GM18861 (cell line): ENCODE measurements around the gene CYP4A22.
"Not testable (repeated sequence)": the region's sequence is repeated elsewhere in the genome, so short reads cannot be mapped to it uniquely, and the experiment has no call there.

Experiments used
- ATAC-seq: cut with Tn5 transposase; IDR thresholded peaks from one replicate; pipeline ENCODE4 v1.9.1; 2021; ENCODE audit not compliant: unreplicated experiment

Gene CYP4A22

GRCh38 chr1:47137198-47137597, at the start of gene CYP4A22:
TSS of gene CYP4A22 (plus strand) at chr1:47137441. CDS start at chr1:47137486, 45 bp downstream.
- no peak for ATAC-seq

- ATAC-seq, result not testable (repeated sequence)
These were observed 47.9 kb upstream of the CYP4A22 start for GRCh38 chr1:47089356-47089755.

GRCh38 chr1:47091476-47091875, 45.8 kb upstream of the CYP4A22 start:
- not testable (repeated sequence) for ATAC-seq

- no peak for ATAC-seq
These were observed 32.4 kb upstream of the CYP4A22 start for GRCh38 chr1:47104816-47105215.

- no peak for ATAC-seq
These were observed 30.4 kb upstream of the CYP4A22 start for GRCh38 chr1:47106792-47107191.

DNA sequence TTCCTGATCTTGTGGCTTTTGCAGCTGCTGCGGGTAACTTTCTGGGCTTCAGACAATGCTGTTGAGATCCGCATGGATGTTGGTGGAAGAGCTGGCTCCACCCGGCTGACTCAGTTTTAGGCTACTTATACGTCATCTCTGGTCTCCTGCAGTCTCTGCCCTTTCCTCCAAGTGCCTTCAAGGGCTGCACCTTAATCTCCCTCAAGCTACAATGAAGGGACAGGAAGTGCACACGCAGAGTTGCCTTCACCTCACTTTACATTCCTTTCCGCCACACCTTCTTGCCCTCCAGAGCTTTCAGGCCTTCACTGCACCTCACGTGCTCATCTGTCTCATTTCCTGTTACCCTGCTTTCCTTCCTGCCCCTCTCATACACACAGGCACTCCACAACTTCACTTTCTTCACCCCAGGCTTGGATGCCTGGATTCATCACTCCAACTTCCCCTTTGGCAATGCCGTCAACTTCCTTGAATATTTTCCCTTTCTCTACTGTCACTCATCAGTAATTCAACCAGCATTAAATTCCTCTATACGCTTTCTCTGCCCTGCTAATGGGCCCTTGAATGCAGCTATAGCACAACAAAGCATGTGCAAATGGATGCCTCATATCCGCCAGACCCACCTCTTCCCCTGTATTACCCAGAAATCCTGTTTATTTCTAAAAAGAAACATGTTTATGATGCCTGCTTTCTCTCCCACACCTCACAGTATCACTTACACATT, 29.2 kb upstream of the CYP4A22 start:
- not testable (repeated sequence) for ATAC-seq

GRCh38 chr1:47109482-47109881, 27.8 kb upstream of the CYP4A22 start:
- not testable (repeated sequence) for ATAC-seq

- ATAC-seq, result no peak
These were observed 24.1 kb upstream of the CYP4A22 start for GRCh38 chr1:47113178-47113577.

DNA sequence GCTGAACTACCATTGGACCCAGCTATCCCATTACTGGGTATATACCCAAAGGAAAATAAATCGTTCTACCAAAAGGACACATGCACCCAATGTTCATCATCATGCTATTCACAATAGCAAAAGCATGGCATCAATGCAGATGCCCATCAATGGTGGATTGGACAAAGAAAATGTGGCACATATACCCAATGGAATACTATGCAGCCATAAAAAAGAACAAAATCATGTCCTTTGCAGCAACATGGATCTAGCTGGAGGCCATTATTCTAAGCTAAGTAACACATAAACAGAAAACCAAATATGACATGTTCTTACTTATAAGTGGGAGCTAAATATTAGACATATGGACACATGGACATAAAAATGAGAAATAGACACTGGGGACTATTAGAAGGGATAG, 16.2 kb upstream of the CYP4A22 start:
- ATAC-seq, result not testable (repeated sequence)

GRCh38 chr1:47124834-47125233, 12.4 kb upstream of the CYP4A22 start:
- not testable (repeated sequence) for ATAC-seq

DNA sequence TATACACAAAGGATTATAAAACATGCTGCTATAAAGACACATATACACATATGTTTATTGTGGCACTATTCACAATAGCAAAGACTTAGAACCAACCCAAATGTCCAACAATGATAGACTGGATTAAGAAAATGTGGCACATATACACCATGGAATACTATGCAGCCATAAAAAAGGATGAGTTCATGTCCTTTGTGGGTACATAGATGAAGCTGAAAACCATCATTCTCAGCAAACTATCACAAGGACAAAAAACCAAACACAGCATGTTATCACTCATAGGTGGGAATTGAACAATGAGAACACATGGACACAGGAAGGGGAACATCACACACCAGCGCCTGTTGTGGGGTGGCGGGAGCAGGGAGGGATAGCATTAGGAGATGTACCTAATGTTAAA, 10.2 kb upstream of the CYP4A22 start:
- ATAC-seq, result not testable (repeated sequence)

DNA sequence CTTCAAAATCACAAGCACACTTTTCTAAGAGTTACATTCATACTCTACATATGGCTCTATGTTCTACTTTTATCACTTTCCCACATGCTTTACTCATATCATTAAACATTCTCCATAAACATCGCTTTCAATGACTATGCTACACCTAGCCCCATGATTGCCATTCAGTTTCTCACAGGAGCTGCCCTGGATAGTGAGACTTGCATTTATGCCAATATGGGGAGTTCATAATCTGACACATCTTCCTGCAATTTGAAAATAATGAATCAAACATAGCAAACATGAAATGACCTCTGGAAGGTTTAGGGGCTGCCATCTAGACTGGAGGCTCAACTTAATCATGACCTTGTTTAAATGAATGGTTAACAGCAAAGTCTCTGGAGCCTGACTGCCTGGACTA, 9.0 kb upstream of the CYP4A22 start:
- no peak for ATAC-seq

GRCh38 chr1:47128854-47129253, 8.4 kb upstream of the CYP4A22 start:
- ATAC-seq, result not testable (repeated sequence)

DNA sequence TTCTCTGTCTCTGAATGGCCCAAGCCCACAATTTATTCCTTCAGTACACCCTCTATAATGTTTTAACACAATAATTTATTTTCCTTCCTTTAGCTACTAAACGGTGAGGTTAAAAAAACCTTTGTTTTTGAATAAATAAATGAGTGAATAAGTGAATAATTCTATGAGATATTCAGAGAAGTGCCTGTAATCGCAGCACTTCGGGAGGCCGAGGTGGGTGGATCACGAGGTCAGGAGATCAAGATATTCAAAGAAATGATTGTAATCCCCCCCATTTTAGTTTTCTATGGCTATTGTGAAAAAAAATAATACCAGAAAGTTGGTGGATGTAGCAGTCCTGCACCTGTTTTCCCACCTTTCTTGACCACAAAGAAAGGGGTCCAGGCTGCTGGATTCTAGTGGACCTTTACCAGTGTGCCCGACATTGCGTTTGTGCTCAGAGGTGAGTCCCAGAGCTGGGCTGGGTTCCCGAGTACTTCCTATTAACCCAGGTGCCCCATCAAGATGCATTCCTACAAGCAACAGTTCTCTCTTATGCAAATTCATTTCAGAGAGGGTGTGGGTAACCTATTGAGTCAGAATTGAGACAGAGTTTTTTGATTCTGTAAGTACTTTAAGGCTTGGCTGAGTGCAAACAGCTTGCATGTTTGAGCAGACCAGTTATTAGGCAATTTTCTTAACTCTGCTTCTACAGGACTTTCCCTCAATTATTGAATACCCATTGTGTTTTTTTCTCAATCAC, 7.6 kb upstream of the CYP4A22 start:
- not testable (repeated sequence) for ATAC-seq

DNA sequence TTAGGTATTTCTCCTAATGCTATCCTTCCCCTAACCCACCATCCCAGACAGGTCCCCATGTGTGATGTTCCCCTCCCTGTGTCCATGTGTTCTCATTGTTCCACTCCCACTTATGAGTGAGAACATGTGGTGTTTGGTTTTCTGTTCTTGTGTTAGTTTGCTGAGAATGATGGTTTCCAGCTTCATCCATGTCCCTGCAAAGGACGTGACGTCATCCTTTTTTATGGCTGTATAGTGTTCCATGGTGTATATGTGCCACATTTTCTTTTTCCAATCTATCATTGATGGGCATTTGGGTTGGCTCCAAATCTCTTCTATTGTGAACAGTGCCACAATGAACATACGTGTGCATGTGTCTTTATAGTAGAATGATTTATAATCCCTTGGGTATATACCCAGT, 4.6 kb upstream of the CYP4A22 start:
- ATAC-seq, result not testable (repeated sequence)

- ATAC-seq, result no peak
These were observed 829 bp downstream of the CYP4A22 start for GRCh38 chr1:47137925-47138615.

DNA sequence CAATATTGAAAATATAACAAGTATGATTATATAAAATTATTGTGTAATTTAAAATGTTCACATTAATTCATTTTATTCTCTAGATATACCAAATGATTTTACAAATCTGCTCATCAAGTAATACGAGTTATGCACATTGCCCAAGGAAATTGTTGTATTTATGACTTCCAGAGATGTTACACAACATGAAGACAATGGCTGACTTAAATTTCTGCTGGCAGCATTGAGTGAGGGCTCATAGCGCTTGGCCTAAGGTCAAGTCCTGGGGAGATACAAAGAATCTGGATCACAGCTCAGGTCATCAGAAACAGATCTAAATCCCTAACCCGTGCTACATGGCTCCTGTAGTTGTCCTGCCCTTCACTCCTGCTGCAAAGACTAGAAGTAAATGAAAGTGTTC, 3.1 kb downstream of the CYP4A22 start:
- ATAC-seq, result not testable (repeated sequence)

GRCh38 chr1:47143654-47144053, 6.4 kb downstream of the CYP4A22 start:
- not testable (repeated sequence) for ATAC-seq

- not testable (repeated sequence) for ATAC-seq
These were observed 9.3 kb downstream of the CYP4A22 start for GRCh38 chr1:47146495-47146894.

DNA sequence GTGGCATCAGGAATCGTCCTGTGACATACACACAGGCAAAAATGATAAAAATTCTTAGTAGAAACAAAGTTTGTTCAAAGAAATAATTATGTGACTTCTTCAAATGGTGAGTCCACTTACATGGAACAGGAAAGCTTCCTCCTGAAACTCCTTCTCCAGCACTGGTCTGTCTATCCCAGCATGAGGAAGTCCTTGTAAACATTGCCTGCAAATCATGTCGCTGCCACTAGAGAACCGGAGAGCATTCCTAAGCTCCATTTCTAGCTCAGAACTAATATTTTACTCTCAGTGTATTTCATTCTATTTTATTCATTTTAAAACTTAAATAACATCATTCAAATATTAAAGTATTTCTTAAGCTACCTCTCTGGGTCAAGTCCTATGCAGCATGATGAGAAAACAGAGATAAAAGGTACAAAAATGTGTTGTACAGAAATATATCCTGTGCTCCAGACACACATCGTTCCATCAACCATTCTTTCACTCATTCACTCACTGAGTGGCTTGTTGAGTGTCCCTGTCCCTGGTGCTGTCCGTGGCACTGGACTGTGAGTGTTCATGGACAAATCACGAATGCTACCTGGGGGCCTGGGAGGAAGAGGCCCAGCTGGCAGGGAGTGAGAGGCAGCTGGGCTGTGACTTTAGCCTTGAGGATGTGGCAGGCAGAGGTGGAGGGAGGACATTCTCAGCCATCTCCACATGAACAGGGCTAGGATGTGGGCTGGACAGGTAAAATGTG, 10.0 kb downstream of the CYP4A22 start:
- ATAC-seq, result no peak

GRCh38 chr1:47149162-47149561, 11.9 kb downstream of the CYP4A22 start:
- ATAC-seq, result not testable (repeated sequence)
